Keratinocyte (primary cell): ENCODE data around the gene ARAF. TPM values are rescaled to one million over a fixed set of nuclear protein-coding genes. Genes with fewer than 3 reads are reported as not detected.

Experiments used
- DNase-seq: peaks from one replicate; pipeline ENCODE4 v3.0.0-alpha.2; 2011; ENCODE audit warnings: low read depth, missing footprints, low spot score
- FAIRE-seq: peaks from 2 replicates; lab custom pipeline; 2011; peaks lifted over from hg19 to GRCh38; lab: Jason Lieb, UNC
- H2AFZ ChIP-seq: 2 replicates; pipeline ENCODE4 v1.6.0; 2012; ENCODE audit warnings: low read length, control low read depth, inconsistent platforms; ENCODE audit not compliant: control insufficient read depth
- H3K27ac ChIP-seq: 2 replicates; pipeline ENCODE4 v1.5.1; 2011; ENCODE audit warnings: low read length; ENCODE audit not compliant: control insufficient read depth, insufficient read depth
- H3K27me3 ChIP-seq: 3 replicates; pipeline ENCODE4 v1.6.0; 2011; ENCODE audit warnings: low read length; ENCODE audit not compliant: control insufficient read depth, insufficient read depth; ENCODE audit errors: extremely low read depth
- H3K36me3 ChIP-seq, 2 experiments: 2 replicates in 1 of 2; 3 replicates in 1 of 2; pipeline ENCODE4 v1.5.1; 2011; ENCODE audit warnings: low read length in 2 of 2, mild to moderate bottlenecking in 1 of 2; ENCODE audit not compliant: control insufficient read depth in 2 of 2, insufficient read depth in 2 of 2; ENCODE audit errors: extremely low read depth in 1 of 2
- H3K4me1 ChIP-seq: 3 replicates; pipeline ENCODE4 v1.5.1; 2011; ENCODE audit warnings: low read length; ENCODE audit not compliant: control insufficient read depth, insufficient read depth; ENCODE audit errors: extremely low read depth
- H3K4me2 ChIP-seq: 3 replicates; pipeline ENCODE4 v1.6.0; 2011; ENCODE audit warnings: low read depth, low read length; ENCODE audit not compliant: control insufficient read depth, insufficient read depth; ENCODE audit errors: extremely low read depth
- H3K4me3 ChIP-seq, 3 experiments: fragments of 200-600 bp in 1 of 3; sonication (generic) in 1 of 3; 2 replicates in 2 of 3; 3 replicates in 1 of 3; pipeline ENCODE4 v1.5.1; 2011 to 2016; ENCODE audit warnings: low read length in 3 of 3, mild to moderate bottlenecking in 3 of 3, control low read depth in 2 of 3, inconsistent platforms in 1 of 3, low read depth in 1 of 3, mixed read lengths in 1 of 3, mixed run types in 1 of 3, moderate library complexity in 1 of 3; ENCODE audit not compliant: control insufficient read depth in 2 of 3, insufficient read depth in 2 of 3; ENCODE audit errors: extremely low read depth in 1 of 3
- H3K79me2 ChIP-seq: 2 replicates; pipeline ENCODE4 v1.6.0; 2012; ENCODE audit warnings: low read length; ENCODE audit not compliant: control insufficient read depth, insufficient read depth
- H3K9ac ChIP-seq: 3 replicates; pipeline ENCODE4 v1.6.0; 2011; ENCODE audit warnings: low read length; ENCODE audit not compliant: control insufficient read depth, insufficient read depth; ENCODE audit errors: extremely low read depth
- H3K9me1 ChIP-seq: 3 replicates; pipeline ENCODE4 v1.6.0; 2011; ENCODE audit warnings: low read length; ENCODE audit not compliant: control insufficient read depth, insufficient read depth; ENCODE audit errors: extremely low read depth
- H3K9me3 ChIP-seq: 2 replicates; pipeline ENCODE4 v1.5.1; 2012; ENCODE audit warnings: low read depth, low read length; ENCODE audit not compliant: control insufficient read depth
- H4K20me1 ChIP-seq: 3 replicates; pipeline ENCODE4 v1.6.0; 2011; ENCODE audit warnings: low read length; ENCODE audit not compliant: control insufficient read depth, insufficient read depth; ENCODE audit errors: extremely low read depth
- EZH2 ChIP-seq: IDR thresholded peaks from one replicate; pipeline ENCODE4 v1.6.1; 2012; ENCODE audit warnings: inconsistent platforms, mild to moderate bottlenecking, low read length, moderate library complexity
- dilution Hi-C: fragments of 300-500 bp; cut with MboI; formaldehyde crosslinking; loops from one replicate; pipeline ENCODE4 v1.7.0; 2020; ENCODE audit warnings: low sequenced_read_pairs; ENCODE audit not compliant: extremely low pct_ligation_motif_present
- polyA plus RNA-seq, 5 experiments: library from polyadenylated mRNA; depleted of rRNA in 3 of 5; stranded (reverse) in 3 of 5; stranded (forward) in 1 of 5; unstranded in 1 of 5; fragments of >200 nt; gene quantifications; 1 replicate in 1 of 5; 2 replicates in 3 of 5; 3 replicates in 1 of 5; pipeline versions ENCODE4 v1.2.1 to v1.2.3, GENCODE V29; 2011 to 2012; ENCODE audit warnings: missing spikeins in 2 of 5, low read depth in 1 of 5, low replicate concordance in 1 of 5
- TF ChIP-seq, protein P1 (sequence below), 3 experiments: IDR thresholded peaks in 1 of 3; conservative IDR thresholded peaks in 1 of 3; optimal IDR thresholded peaks in 1 of 3; 2 replicates in 2 of 3; 3 replicates in 1 of 3; pipeline versions ENCODE3 to v1.5.1; 2011; ENCODE audit warnings: low read length in 3 of 3, mild to moderate bottlenecking in 3 of 3, moderate library complexity in 2 of 3, control low read depth in 1 of 3, inconsistent platforms in 1 of 3; ENCODE audit not compliant: insufficient read depth in 2 of 3; ENCODE audit errors: extremely low read depth in 1 of 3

The ARAF gene
- polyA plus RNA-seq, 1 donor (not counting 4 experiments of a cell fraction or from before 2014, with no cell fraction given): 21.3 TPM

GRCh38 chrX:47514533-47515235 is 46.3 kb upstream of the ARAF start:
- dilution Hi-C loops: no loop called here
- no peaks in the 10 kb centered on the region for H4K20me1 ChIP-seq
- peaks cover 19% of the 10 kb centered on the region for H3K4me1 ChIP-seq
- no peak overlapping the region for H3K4me3 ChIP-seq
- no peak overlapping the region for H3K9ac ChIP-seq
- no peak for DNase-seq
- peak overlapping the region; percentile 42 for H3K27ac ChIP-seq
- H3K4me2 ChIP-seq: peak overlapping the region; percentile 32
- H3K27me3 ChIP-seq: no peaks in the 10 kb centered on the region
- H3K79me2 ChIP-seq: no peaks in the 10 kb centered on the region
- FAIRE-seq: no peak
- H3K36me3 ChIP-seq: no peaks in the 10 kb centered on the region
- no peaks in the 10 kb centered on the region for H3K9me3 ChIP-seq
- no peak overlapping the region for H2AFZ ChIP-seq
- no peaks in the 10 kb centered on the region for H3K9me1 ChIP-seq
- TF ChIP-seq, protein P1, sequence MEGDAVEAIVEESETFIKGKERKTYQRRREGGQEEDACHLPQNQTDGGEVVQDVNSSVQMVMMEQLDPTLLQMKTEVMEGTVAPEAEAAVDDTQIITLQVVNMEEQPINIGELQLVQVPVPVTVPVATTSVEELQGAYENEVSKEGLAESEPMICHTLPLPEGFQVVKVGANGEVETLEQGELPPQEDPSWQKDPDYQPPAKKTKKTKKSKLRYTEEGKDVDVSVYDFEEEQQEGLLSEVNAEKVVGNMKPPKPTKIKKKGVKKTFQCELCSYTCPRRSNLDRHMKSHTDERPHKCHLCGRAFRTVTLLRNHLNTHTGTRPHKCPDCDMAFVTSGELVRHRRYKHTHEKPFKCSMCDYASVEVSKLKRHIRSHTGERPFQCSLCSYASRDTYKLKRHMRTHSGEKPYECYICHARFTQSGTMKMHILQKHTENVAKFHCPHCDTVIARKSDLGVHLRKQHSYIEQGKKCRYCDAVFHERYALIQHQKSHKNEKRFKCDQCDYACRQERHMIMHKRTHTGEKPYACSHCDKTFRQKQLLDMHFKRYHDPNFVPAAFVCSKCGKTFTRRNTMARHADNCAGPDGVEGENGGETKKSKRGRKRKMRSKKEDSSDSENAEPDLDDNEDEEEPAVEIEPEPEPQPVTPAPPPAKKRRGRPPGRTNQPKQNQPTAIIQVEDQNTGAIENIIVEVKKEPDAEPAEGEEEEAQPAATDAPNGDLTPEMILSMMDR (optimal IDR thresholded peaks at IDR 0.05 in 1 of 3, IDR thresholded peaks at IDR 0.05 in 1 of 3, conservative IDR thresholded peaks at IDR 0.05 in 1 of 3; ENCODE audit: extremely low read depth in 1 of 3, insufficient read depth in 2 of 3, low read length in 3 of 3): no peak
- no peak for TF ChIP-seq EZH2

DNA sequence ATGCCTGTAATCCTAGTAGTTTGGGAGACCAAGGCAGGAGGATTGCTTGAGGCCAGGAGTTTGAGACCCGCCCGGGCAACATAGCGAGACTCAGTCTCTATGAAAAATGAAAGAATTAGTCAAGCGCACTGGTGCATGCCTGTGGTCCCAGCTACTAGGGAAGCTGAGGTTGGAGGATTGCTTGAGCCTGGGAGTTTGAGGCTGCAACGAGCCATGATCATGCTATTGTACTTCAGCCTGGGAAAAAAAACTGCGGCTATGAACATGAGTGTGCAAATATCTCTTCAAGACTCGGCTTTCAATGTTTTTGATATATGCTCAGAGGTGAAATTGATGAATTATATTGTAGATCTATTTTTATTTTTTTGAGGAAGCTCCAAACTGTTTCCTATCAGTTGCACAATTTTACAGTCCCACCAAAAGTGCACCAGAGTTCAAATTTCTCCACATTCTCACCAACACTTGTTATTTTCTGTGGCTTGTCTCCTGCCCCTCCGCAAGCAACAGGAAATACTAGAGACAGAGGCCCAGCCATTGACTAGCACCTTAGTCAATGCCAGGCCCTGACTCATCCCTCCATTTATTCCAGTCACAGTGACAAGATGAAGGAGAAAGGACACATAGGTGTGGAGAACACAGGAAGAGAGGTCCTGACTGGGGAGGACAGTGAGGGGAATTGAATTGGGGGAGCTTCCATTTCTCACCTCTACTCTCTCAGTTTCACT is 44.9 kb upstream of the ARAF start:
- Histone ChIP-seq H3K9me1 (no peaks in the 10 kb centered on the region), H3K4me3 (no peak overlapping the region), H3K27ac (peak overlapping the region; percentile 31), H3K4me1 (peaks cover 19% of the 10 kb centered on the region), H2AFZ (no peak overlapping the region), H3K27me3 (no peaks in the 10 kb centered on the region), H3K9ac (no peak overlapping the region), H4K20me1 (no peaks in the 10 kb centered on the region), H3K79me2 (no peaks in the 10 kb centered on the region), H3K36me3 (no peaks in the 10 kb centered on the region), H3K9me3 (no peaks in the 10 kb centered on the region), H3K4me2 (no peak overlapping the region)
- dilution Hi-C loops: no loop called here
- FAIRE-seq: no peak
- TF ChIP-seq, protein P1 (optimal IDR thresholded peaks at IDR 0.05 in 1 of 3, IDR thresholded peaks at IDR 0.05 in 1 of 3, conservative IDR thresholded peaks at IDR 0.05 in 1 of 3; ENCODE audit: extremely low read depth in 1 of 3, insufficient read depth in 2 of 3, low read length in 3 of 3): no peak
- TF ChIP-seq EZH2: no peak
- DNase-seq: no peak
